Lung microvascular endothelial cell (primary cell): Measurements from ENCODE around the gene LPIN3. TPM values are rescaled to one million over a fixed set of nuclear protein-coding genes. Genes with fewer than 3 reads are reported as not detected.

Experiments used
- DNase-seq, 2 donors: peaks; one replicate each; pipeline versions ENCODE4 v3.0.0 to v3.0.0-alpha.2; 2010; ENCODE audit warnings: low read depth in 2 of 2
- total RNA-seq: library from RNA; depleted of rRNA; stranded (reverse); fragments of >200 nt; gene quantifications from 2 replicates; pipeline ENCODE4 v1.2.1, GENCODE V29; 2014

LPIN3 gene
- total RNA-seq, 1 donor from 2014 or later = under 0.01 TPM

GRCh38 chr20:41318271-41318649 is 22.4 kb upstream of the LPIN3 start:
- DNase-seq = no peak

- no peak for DNase-seq
Measured at GRCh38 chr20:41320441-41320840, 20.2 kb upstream of the LPIN3 start.

GRCh38 chr20:41320976-41321375 is 19.6 kb upstream of the LPIN3 start:
- DNase-seq = no peak

- no peak for DNase-seq
Measured at GRCh38 chr20:41327178-41327577, 13.4 kb upstream of the LPIN3 start.

- DNase-seq = peak; percentile 96 to 98
Measured at GRCh38 chr20:41329435-41330342, 10.9 kb upstream of the LPIN3 start.

GRCh38 chr20:41330343-41330720 is 10.3 kb upstream of the LPIN3 start:
- DNase-seq = no peak

- DNase-seq = no peak
Measured at GRCh38 chr20:41330941-41331340, 9.7 kb upstream of the LPIN3 start.

GRCh38 chr20:41331731-41332130 is 8.9 kb upstream of the LPIN3 start:
- DNase-seq = no peak

GRCh38 chr20:41334036-41334435 is 6.6 kb upstream of the LPIN3 start:
- DNase-seq = no peak

GRCh38 chr20:41334443-41335421 is 5.9 kb upstream of the LPIN3 start:
- DNase-seq = peak in 1 of 2 donors; percentile 38

- DNase-seq = no peak
Measured at GRCh38 chr20:41335591-41335990, 5.0 kb upstream of the LPIN3 start.

- DNase-seq = no peak
Measured at GRCh38 chr20:41336711-41337492, 3.7 kb upstream of the LPIN3 start.

- peak; percentile 66 to 80 for DNase-seq
Measured at GRCh38 chr20:41339957-41340326, 679 bp upstream of the LPIN3 start.

GRCh38 chr20:41342474-41343464 is 2.1 kb downstream of the LPIN3 start:
- DNase-seq = no peak

- no peak for DNase-seq
Measured at GRCh38 chr20:41344477-41344876, 3.9 kb downstream of the LPIN3 start.

- no peak for DNase-seq
Measured at GRCh38 chr20:41344938-41345728, 4.5 kb downstream of the LPIN3 start.

- DNase-seq = no peak
Measured at GRCh38 chr20:41345729-41346067, 5.1 kb downstream of the LPIN3 start.

GRCh38 chr20:41347523-41348429 is 7.2 kb downstream of the LPIN3 start:
- no peak for DNase-seq
